ENCODE data around the gene C17orf75.

C17orf75 gene

DNA sequence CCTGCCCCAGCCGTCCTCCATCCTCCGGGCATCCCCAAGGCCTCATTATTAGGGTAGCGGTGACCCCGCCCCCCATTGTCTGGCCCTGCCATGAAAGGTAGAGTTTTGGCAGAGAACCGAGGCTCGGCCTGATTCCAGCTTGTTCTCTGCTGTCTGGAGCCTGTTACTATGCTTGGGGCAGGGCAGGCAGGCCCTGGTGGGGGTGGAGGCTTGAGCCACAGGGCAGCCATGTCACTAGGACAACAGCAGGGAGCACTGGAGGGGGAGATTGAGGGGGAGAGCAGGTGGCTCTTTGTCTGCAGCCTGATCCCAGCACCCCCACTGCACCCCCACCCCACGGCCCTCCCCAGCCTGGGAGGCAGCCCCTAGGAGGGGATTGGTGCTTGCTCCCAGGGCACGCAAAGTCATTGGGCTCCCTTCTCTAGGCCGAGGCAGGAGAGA, 60.9 kb downstream of the C17orf75 start:
- Histone ChIP-seq H3F3A (ENCODE audit: control insufficient read depth, insufficient read depth) (no peaks in the 10 kb centered on the region), H3K27ac (ENCODE audit: low read depth, low read length) (no peak overlapping the region), H3K4me2 (ENCODE audit: low read length) (no peak overlapping the region), H3K4me1 (ENCODE audit: control insufficient read depth, low read length) (peaks cover 37% of the 10 kb centered on the region), H3K27me3 (ENCODE audit: control insufficient read depth, low read length) (no peaks in the 10 kb centered on the region), H3K9me2 (replicated peaks; ENCODE audit: control insufficient read depth, low read length) (no peaks in the 10 kb centered on the region), H4K20me1 (ENCODE audit: control insufficient read depth, insufficient read depth, low read depth, low read length) (no peaks in the 10 kb centered on the region), H3K4me3 (ENCODE audit: low read length) (no peak overlapping the region), H3K9me3 (ENCODE audit: control insufficient read depth, insufficient read depth, low read length) (no peaks in the 10 kb centered on the region), H3K79me2 (ENCODE audit: control insufficient read depth, low read length) (no peaks in the 10 kb centered on the region), H3K36me3 (ENCODE audit: control insufficient read depth, low read length) (no peaks in the 10 kb centered on the region)
- TF ChIP-seq, protein P1, sequence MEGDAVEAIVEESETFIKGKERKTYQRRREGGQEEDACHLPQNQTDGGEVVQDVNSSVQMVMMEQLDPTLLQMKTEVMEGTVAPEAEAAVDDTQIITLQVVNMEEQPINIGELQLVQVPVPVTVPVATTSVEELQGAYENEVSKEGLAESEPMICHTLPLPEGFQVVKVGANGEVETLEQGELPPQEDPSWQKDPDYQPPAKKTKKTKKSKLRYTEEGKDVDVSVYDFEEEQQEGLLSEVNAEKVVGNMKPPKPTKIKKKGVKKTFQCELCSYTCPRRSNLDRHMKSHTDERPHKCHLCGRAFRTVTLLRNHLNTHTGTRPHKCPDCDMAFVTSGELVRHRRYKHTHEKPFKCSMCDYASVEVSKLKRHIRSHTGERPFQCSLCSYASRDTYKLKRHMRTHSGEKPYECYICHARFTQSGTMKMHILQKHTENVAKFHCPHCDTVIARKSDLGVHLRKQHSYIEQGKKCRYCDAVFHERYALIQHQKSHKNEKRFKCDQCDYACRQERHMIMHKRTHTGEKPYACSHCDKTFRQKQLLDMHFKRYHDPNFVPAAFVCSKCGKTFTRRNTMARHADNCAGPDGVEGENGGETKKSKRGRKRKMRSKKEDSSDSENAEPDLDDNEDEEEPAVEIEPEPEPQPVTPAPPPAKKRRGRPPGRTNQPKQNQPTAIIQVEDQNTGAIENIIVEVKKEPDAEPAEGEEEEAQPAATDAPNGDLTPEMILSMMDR (IDR thresholded peaks at IDR 0.05; ENCODE audit: low read depth, low read length, poor library complexity, severe bottlenecking), result no peak
- TF ChIP-seq EZH2phosphoT487 (IDR thresholded peaks at IDR 0.05; ENCODE audit: borderline replicate concordance, low read length), result no peak

GRCh38 chr17:32279891-32280716, 61.9 kb downstream of the C17orf75 start:
- Histone ChIP-seq H3K4me1 (ENCODE audit: control insufficient read depth, low read length) (peaks cover 32% of the 10 kb centered on the region), H3F3A (ENCODE audit: control insufficient read depth, insufficient read depth) (no peaks in the 10 kb centered on the region), H3K27me3 (ENCODE audit: control insufficient read depth, low read length) (no peaks in the 10 kb centered on the region), H3K79me2 (ENCODE audit: control insufficient read depth, low read length) (no peaks in the 10 kb centered on the region), H4K20me1 (ENCODE audit: control insufficient read depth, insufficient read depth, low read depth, low read length) (no peaks in the 10 kb centered on the region), H3K9me3 (ENCODE audit: control insufficient read depth, insufficient read depth, low read length) (no peaks in the 10 kb centered on the region), H3K36me3 (ENCODE audit: control insufficient read depth, low read length) (no peaks in the 10 kb centered on the region), H3K4me3 (ENCODE audit: low read length) (no peak overlapping the region), H3K27ac (ENCODE audit: low read depth, low read length) (no peak overlapping the region), H3K9me2 (replicated peaks; ENCODE audit: control insufficient read depth, low read length) (no peaks in the 10 kb centered on the region), H3K4me2 (ENCODE audit: low read length) (no peak overlapping the region)
- no peak for TF ChIP-seq EZH2phosphoT487 (IDR thresholded peaks at IDR 0.05; ENCODE audit: borderline replicate concordance, low read length)
- TF ChIP-seq, protein P1 (IDR thresholded peaks at IDR 0.05; ENCODE audit: low read depth, low read length, poor library complexity, severe bottlenecking), result no peak

GRCh38 chr17:32278815-32279214, 63.2 kb downstream of the C17orf75 start:
- no peaks in the 10 kb centered on the region for H3K79me2 ChIP-seq (ENCODE audit: control insufficient read depth, low read length)
- no peak overlapping the region for H3K4me2 ChIP-seq (ENCODE audit: low read length)
- no peaks in the 10 kb centered on the region for H3K9me3 ChIP-seq (ENCODE audit: control insufficient read depth, insufficient read depth, low read length)
- no peaks in the 10 kb centered on the region for H4K20me1 ChIP-seq (ENCODE audit: control insufficient read depth, insufficient read depth, low read depth, low read length)
- H3K4me3 ChIP-seq (ENCODE audit: low read length), result no peak overlapping the region
- no peaks in the 10 kb centered on the region for H3K9me2 ChIP-seq (replicated peaks; ENCODE audit: control insufficient read depth, low read length)
- H3K4me1 ChIP-seq (ENCODE audit: control insufficient read depth, low read length), result peaks cover 19% of the 10 kb centered on the region
- TF ChIP-seq EZH2phosphoT487 (IDR thresholded peaks at IDR 0.05; ENCODE audit: borderline replicate concordance, low read length), result no peak
- TF ChIP-seq, protein P1 (IDR thresholded peaks at IDR 0.05; ENCODE audit: low read depth, low read length, poor library complexity, severe bottlenecking), result no peak
- no peaks in the 10 kb centered on the region for H3K36me3 ChIP-seq (ENCODE audit: control insufficient read depth, low read length)
- H3K27ac ChIP-seq (ENCODE audit: low read depth, low read length), result no peak overlapping the region
- H3K27me3 ChIP-seq (ENCODE audit: control insufficient read depth, low read length), result no peaks in the 10 kb centered on the region
- H3F3A ChIP-seq (ENCODE audit: control insufficient read depth, insufficient read depth), result no peaks in the 10 kb centered on the region
